Vagina (tissue), 2 donors: Measurements from ENCODE around the gene NOSTRIN. TPM values are rescaled to one million over a fixed set of nuclear protein-coding genes. Genes with fewer than 3 reads are reported as not detected.

Experiments used
- DNase-seq, 2 donors: peaks; one replicate each; pipeline ENCODE4 v3.0.0-alpha.2; 2017; ENCODE audit errors: extremely low spot score in 2 of 2
- H3K27ac ChIP-seq: fragments of 200-600 bp; sonication (generic); one replicate; pipeline ENCODE4 v1.5.1; 2019
- H3K27me3 ChIP-seq: fragments of 200-600 bp; sonication (generic); one replicate; pipeline ENCODE4 v1.5.1; 2019
- H3K36me3 ChIP-seq, 2 donors: fragments of 200-600 bp; sonication (generic); one replicate each; pipeline ENCODE4 v1.5.1; 2017 to 2019
- H3K4me1 ChIP-seq: fragments of 200-600 bp; sonication (generic); one replicate; pipeline ENCODE4 v1.5.1; 2019
- H3K4me3 ChIP-seq, 2 donors: fragments of 200-600 bp; sonication (generic); 1 replicate in 1 of 2; 2 replicates in 1 of 2; pipeline ENCODE4 v1.5.1; 2016 to 2019
- H3K9me3 ChIP-seq: fragments of 200-600 bp; sonication (generic); one replicate; pipeline ENCODE4 v1.5.1; 2019
- POLR2A ChIP-seq, 2 donors: fragments of 450-650 bp; IDR thresholded peaks; one replicate each; pipeline ENCODE4 v1.6.1; 2017; ENCODE audit warnings: antibody characterized with exemption in 2 of 2, mild to moderate bottlenecking in 2 of 2, moderate library complexity in 2 of 2
- POLR2AphosphoS5 ChIP-seq, 2 donors: sonication (generic); formaldehyde crosslinking; IDR thresholded peaks; one replicate each; pipeline ENCODE4 v1.9.0; 2017; ENCODE audit warnings: antibody characterized with exemption in 2 of 2, mild to moderate bottlenecking in 2 of 2, low read depth in 1 of 2; ENCODE audit not compliant: insufficient read depth in 1 of 2
- intact Hi-C: fragments of 100-400 bp; cut with DNase I; formaldehyde crosslinking; loops from one replicate; pipeline ENCODE4 v1.15.1; 2023
- total RNA-seq: library from RNA; depleted of rRNA; stranded (reverse); fragments of >200 nt; gene quantifications from one replicate; pipeline ENCODE4 v1.2.3, GENCODE V29; 2016
- TF ChIP-seq, protein P1 (sequence below), 3 experiments: fragments of 450-650 bp in 2 of 3; fragments of 200-600 bp in 1 of 3; sonication (generic) in 1 of 3; IDR thresholded peaks; one replicate each; pipeline ENCODE4 v1.5.1; 2017 to 2019; ENCODE audit warnings: antibody characterized with exemption in 3 of 3, mild to moderate bottlenecking in 2 of 3, moderate library complexity in 2 of 3

NOSTRIN gene
- total RNA-seq, 1 donor from 2014 or later, result 30.0 TPM

- no peaks in the 10 kb centered on the region for H3K27me3 ChIP-seq
- TF ChIP-seq POLR2A (IDR thresholded peaks at IDR 0.05) (no peak), POLR2AphosphoS5 (IDR thresholded peaks at IDR 0.05; ENCODE audit: insufficient read depth in 1 of 2, low read depth in 1 of 2) (no peak)
- TF ChIP-seq, protein P1, sequence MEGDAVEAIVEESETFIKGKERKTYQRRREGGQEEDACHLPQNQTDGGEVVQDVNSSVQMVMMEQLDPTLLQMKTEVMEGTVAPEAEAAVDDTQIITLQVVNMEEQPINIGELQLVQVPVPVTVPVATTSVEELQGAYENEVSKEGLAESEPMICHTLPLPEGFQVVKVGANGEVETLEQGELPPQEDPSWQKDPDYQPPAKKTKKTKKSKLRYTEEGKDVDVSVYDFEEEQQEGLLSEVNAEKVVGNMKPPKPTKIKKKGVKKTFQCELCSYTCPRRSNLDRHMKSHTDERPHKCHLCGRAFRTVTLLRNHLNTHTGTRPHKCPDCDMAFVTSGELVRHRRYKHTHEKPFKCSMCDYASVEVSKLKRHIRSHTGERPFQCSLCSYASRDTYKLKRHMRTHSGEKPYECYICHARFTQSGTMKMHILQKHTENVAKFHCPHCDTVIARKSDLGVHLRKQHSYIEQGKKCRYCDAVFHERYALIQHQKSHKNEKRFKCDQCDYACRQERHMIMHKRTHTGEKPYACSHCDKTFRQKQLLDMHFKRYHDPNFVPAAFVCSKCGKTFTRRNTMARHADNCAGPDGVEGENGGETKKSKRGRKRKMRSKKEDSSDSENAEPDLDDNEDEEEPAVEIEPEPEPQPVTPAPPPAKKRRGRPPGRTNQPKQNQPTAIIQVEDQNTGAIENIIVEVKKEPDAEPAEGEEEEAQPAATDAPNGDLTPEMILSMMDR (IDR thresholded peaks at IDR 0.05), result no peak
- H3K9me3 ChIP-seq, result no peaks in the 10 kb centered on the region
- DNase-seq, result no peak
- intact Hi-C loops, result no loop called here
- H3K4me3 ChIP-seq, result no peak overlapping the region
- H3K27ac ChIP-seq, result no peak overlapping the region
- no peaks in the 10 kb centered on the region for H3K36me3 ChIP-seq
- H3K4me1 ChIP-seq, result no peaks in the 10 kb centered on the region
Measured at GRCh38 chr2:168773128-168773527, 29.3 kb upstream of the NOSTRIN start.

GRCh38 chr2:168773719-168774521 is 28.5 kb upstream of the NOSTRIN start:
- intact Hi-C loops, result no loop called here
- H3K27ac ChIP-seq, result no peak overlapping the region

DNA sequence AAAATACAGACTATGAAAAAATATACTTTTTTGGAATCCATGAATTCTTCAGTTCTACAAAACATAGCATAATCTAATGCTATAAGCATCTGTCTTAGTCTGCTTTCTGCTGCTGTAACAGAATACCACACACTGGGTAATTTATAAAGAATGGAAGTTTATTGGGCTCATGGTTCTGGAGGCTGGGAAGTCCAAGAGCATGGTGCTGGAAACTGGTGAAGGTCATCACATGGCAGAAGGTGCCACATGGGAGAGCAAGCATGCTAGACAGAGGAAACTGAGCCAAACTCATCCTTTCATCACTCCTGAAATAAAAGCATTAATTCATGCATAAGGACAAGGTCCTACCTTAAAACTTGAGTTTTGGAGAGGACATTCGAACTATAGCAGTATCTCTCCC is 26.6 kb upstream of the NOSTRIN start:
- Histone ChIP-seq H3K27ac (no peak overlapping the region), H3K4me1 (no peaks in the 10 kb centered on the region), H3K36me3 (no peaks in the 10 kb centered on the region), H3K4me3 (no peak overlapping the region), H3K9me3 (no peaks in the 10 kb centered on the region), H3K27me3 (no peaks in the 10 kb centered on the region)
- DNase-seq, result no peak
- TF ChIP-seq, protein P1 (IDR thresholded peaks at IDR 0.05), result no peak
- no peak for TF ChIP-seq POLR2AphosphoS5 (IDR thresholded peaks at IDR 0.05; ENCODE audit: insufficient read depth in 1 of 2, low read depth in 1 of 2)
- no peak for TF ChIP-seq POLR2A (IDR thresholded peaks at IDR 0.05)
- intact Hi-C loops, result no loop called here

More at GRCh38 chr2:168773719-168774521, 28.5 kb upstream of the NOSTRIN start:
- no peak overlapping the region for H3K4me3 ChIP-seq
- H3K27me3 ChIP-seq, result no peaks in the 10 kb centered on the region
- no peak for DNase-seq
- H3K4me1 ChIP-seq, result no peaks in the 10 kb centered on the region
- TF ChIP-seq POLR2A (IDR thresholded peaks at IDR 0.05), result no peak
- TF ChIP-seq, protein P1 (IDR thresholded peaks at IDR 0.05), result peak in 1 of 3 experiments; percentile 23
- H3K9me3 ChIP-seq, result no peaks in the 10 kb centered on the region
- no peaks in the 10 kb centered on the region for H3K36me3 ChIP-seq

DNA sequence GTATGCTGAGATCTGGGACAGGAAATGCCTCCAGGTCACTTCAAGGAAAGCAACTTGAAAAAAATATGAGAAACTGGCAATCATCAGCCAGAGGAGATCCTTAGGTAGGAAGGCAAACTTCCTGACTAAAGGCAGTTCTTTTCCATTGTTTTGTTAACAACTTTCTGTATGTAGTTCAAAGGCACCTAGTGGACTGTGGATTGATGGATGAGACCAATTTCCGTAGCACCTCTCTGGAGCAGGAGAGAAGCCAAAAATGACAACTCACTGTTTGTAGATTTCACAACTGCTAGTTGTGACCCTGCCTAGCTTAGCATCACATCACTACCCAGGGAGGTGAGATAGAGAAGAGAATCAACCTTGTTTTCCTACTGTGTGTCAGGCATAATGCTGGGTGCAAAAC is 21.8 kb upstream of the NOSTRIN start:
- DNase-seq, result no peak
- no peaks in the 10 kb centered on the region for H3K4me1 ChIP-seq
- H3K27ac ChIP-seq, result no peak overlapping the region
- H3K9me3 ChIP-seq, result no peaks in the 10 kb centered on the region
- H3K4me3 ChIP-seq, result no peak overlapping the region
- no peaks in the 10 kb centered on the region for H3K27me3 ChIP-seq
- intact Hi-C loops, result no loop called here
- TF ChIP-seq, protein P1 (IDR thresholded peaks at IDR 0.05), result no peak
- no peak for TF ChIP-seq POLR2A (IDR thresholded peaks at IDR 0.05)
- no peak for TF ChIP-seq POLR2AphosphoS5 (IDR thresholded peaks at IDR 0.05; ENCODE audit: insufficient read depth in 1 of 2, low read depth in 1 of 2)
- no peaks in the 10 kb centered on the region for H3K36me3 ChIP-seq

GRCh38 chr2:168781191-168781817 is 21.1 kb upstream of the NOSTRIN start:
- H3K4me1 ChIP-seq, result no peaks in the 10 kb centered on the region
- intact Hi-C loops, result no loop called here
- TF ChIP-seq, protein P1 (IDR thresholded peaks at IDR 0.05), result no peak
- TF ChIP-seq POLR2AphosphoS5 (IDR thresholded peaks at IDR 0.05; ENCODE audit: insufficient read depth in 1 of 2, low read depth in 1 of 2), result no peak
- TF ChIP-seq POLR2A (IDR thresholded peaks at IDR 0.05), result no peak
- H3K27ac ChIP-seq, result no peak overlapping the region
- no peaks in the 10 kb centered on the region for H3K36me3 ChIP-seq
- DNase-seq, result no peak
- no peaks in the 10 kb centered on the region for H3K9me3 ChIP-seq
- H3K4me3 ChIP-seq, result no peak overlapping the region
- no peaks in the 10 kb centered on the region for H3K27me3 ChIP-seq
